GM12874 (cell line): ENCODE results near the gene AK8.

Experiments used
- CTCF ChIP-seq: IDR thresholded peaks from 2 replicates; pipeline ENCODE4 v1.5.1; 2011; ENCODE audit warnings: low read depth, mild to moderate bottlenecking, control low read depth, low read length, moderate library complexity; ENCODE audit not compliant: insufficient read depth

The AK8 gene

GRCh38 chr9:132801659-132802058, 76.4 kb downstream of the AK8 start:
- TF ChIP-seq CTCF = no peak

GRCh38 chr9:132800038-132800648, 77.9 kb downstream of the AK8 start:
- peak; percentile 77 for TF ChIP-seq CTCF

- no peak for TF ChIP-seq CTCF
Measured at GRCh38 chr9:132798817-132799790, 79.0 kb downstream of the AK8 start.

- no peak for TF ChIP-seq CTCF
Measured at GRCh38 chr9:132797861-132798659, 80.0 kb downstream of the AK8 start.

GRCh38 chr9:132795511-132796303, 82.4 kb downstream of the AK8 start:
- no peak for TF ChIP-seq CTCF

- no peak for TF ChIP-seq CTCF
Measured at GRCh38 chr9:132794730-132795380, 83.2 kb downstream of the AK8 start.
